Right lobe of liver (tissue), 6 donors: Measurements from ENCODE around the gene HOXB1. TPM values are rescaled to one million over a fixed set of nuclear protein-coding genes. Genes with fewer than 3 reads are reported as not detected.
A peak's percentile ranks its signal among the peaks of the same experiment; 100 is the strongest.

ENCODE experiments used
- ATAC-seq, 4 donors: fragments of 200-7000 bp; cut with Tn5 transposase; one replicate each; pipeline ENCODE4 v1.9.1; 2020; ENCODE audit warnings: mild to moderate bottlenecking in 4 of 4, moderate library complexity in 4 of 4
- DNase-seq, 3 donors: peaks; one replicate each; pipeline ENCODE4 v3.0.0-alpha.2; 2020
- H3K27ac ChIP-seq, 3 donors: fragments of 200-600 bp; one replicate each; pipeline ENCODE4 v1.8.0; 2022
- H3K27me3 ChIP-seq, 2 donors: fragments of 200-600 bp; one replicate each; pipeline ENCODE4 v1.8.0; 2022
- H3K36me3 ChIP-seq, 4 donors: fragments of 200-600 bp; sonication (generic) in 1 of 4; one replicate each; pipeline versions ENCODE4 v1.5.1 to v1.8.0; 2017 to 2022; ENCODE audit warnings: control low read depth in 1 of 4
- H3K4me1 ChIP-seq, 4 donors: fragments of 200-600 bp; sonication (generic) in 1 of 4; one replicate each; pipeline versions ENCODE4 v1.5.1 to v1.8.0; 2017 to 2022; ENCODE audit warnings: control low read depth in 1 of 4
- H3K4me3 ChIP-seq, 3 donors: fragments of 200-600 bp; one replicate each; pipeline ENCODE4 v1.8.0; 2022
- H3K9me3 ChIP-seq, 4 donors: fragments of 200-600 bp; sonication (generic) in 1 of 4; one replicate each; pipeline versions ENCODE4 v1.5.1 to v1.8.0; 2017 to 2022; ENCODE audit warnings: control low read depth in 1 of 4
- CTCF ChIP-seq, 4 donors: fragments of 200-600 bp in 3 of 4; fragments of 450-650 bp in 1 of 4; IDR thresholded peaks; one replicate each; pipeline versions ENCODE4 v1.5.1 to v1.8.0; 2016 to 2022; ENCODE audit warnings: antibody characterized with exemption in 4 of 4, mild to moderate bottlenecking in 2 of 4
- POLR2A ChIP-seq: fragments of 450-650 bp; IDR thresholded peaks from one replicate; pipeline ENCODE4 v1.6.1; 2017; ENCODE audit warnings: antibody characterized with exemption, mild to moderate bottlenecking
- WGBS: methylation state at CpG from one replicate; pipeline ENCODE4 v1.1.6; 2018; ENCODE audit warnings: low coverage, low lambda C conversion rate; ENCODE audit not compliant: insufficient coverage; ENCODE audit errors: missing lambda C conversion rate; 5-methylcytosine and 5-hydroxymethylcytosine counted together
- intact Hi-C, 2 donors: fragments of 100-400 bp; cut with DNase I; formaldehyde crosslinking; loops; one replicate each; pipeline versions ENCODE4 v1.11.2 to v1.14.1; 2022
- total RNA-seq, 6 experiments: library from RNA; depleted of rRNA in 2 of 6; stranded (reverse); fragments of >200 nt in 2 of 6; fragmentation: NEBNext Ultra II Directional in 3 of 6; extraction: Animal tissue kit (Norgen Biotek cat#: 25700) in 3 of 6; gene quantifications; one replicate each; pipeline versions ENCODE4 v1.1.0 to v1.2.4, GENCODE V29; 2016 to 2023
- donor health status: DM: no; HTN: yes; CAD: no.
- donor health status: DM: no; HTN: no; CAD: no.
- donor health status: DM: no; HTN: no; CAD: no.
- donor health status: DM: no; HTN: yes; CAD: no.
- donor health status: DM: no; HTN: yes; CAD: no.

Gene HOXB1
- total RNA-seq, 6 experiments from 2014 or later, result not detected

- Histone ChIP-seq H3K4me1 (no peaks in the 10 kb centered on the region), H3K4me3 (no peak overlapping the region), H3K36me3 (no peaks in the 10 kb centered on the region), H3K27me3 (no peaks in the 10 kb centered on the region), H3K9me3 (no peaks in the 10 kb centered on the region), H3K27ac (no peak overlapping the region)
- WGBS, result 46% methylated on average over 12 of the region's 12 CpGs
- intact Hi-C loops, result no loop called here
- ATAC-seq (peak; percentile 25 to 40 (median 36)), DNase-seq (peak in 2 of 3 donors; percentile 22 to 51)
- peak in 1 of 4 donors; percentile 5 for TF ChIP-seq CTCF (IDR thresholded peaks at IDR 0.05)
- no peak for TF ChIP-seq POLR2A
Observed at GRCh38 chr17:48500435-48501426, 30.1 kb downstream of the HOXB1 start.

GRCh38 chr17:48499735-48500434 lies 30.9 kb downstream of the HOXB1 start:
- Histone ChIP-seq H3K4me3 (no peak overlapping the region), H3K27ac (no peak overlapping the region), H3K9me3 (no peaks in the 10 kb centered on the region), H3K4me1 (no peaks in the 10 kb centered on the region), H3K27me3 (no peaks in the 10 kb centered on the region), H3K36me3 (no peaks in the 10 kb centered on the region)
- no peak for ATAC-seq
- no peak for DNase-seq
- WGBS, result 86% methylated on average over 2 of the region's 5 CpGs
- no peak for TF ChIP-seq CTCF (IDR thresholded peaks at IDR 0.05)
- TF ChIP-seq POLR2A, result no peak
- intact Hi-C loops, result no loop called here

GRCh38 chr17:48499248-48499647 lies 31.6 kb downstream of the HOXB1 start:
- TF ChIP-seq POLR2A (no peak), CTCF (IDR thresholded peaks at IDR 0.05) (no peak)
- Histone ChIP-seq H3K4me3 (no peak overlapping the region), H3K4me1 (no peaks in the 10 kb centered on the region), H3K27me3 (no peaks in the 10 kb centered on the region), H3K27ac (no peak overlapping the region), H3K9me3 (no peaks in the 10 kb centered on the region), H3K36me3 (no peaks in the 10 kb centered on the region)
- ATAC-seq (no peak), DNase-seq (no peak)
- WGBS, result 88% methylated on average over 3 of the region's 3 CpGs
- intact Hi-C loops, result no loop called here

GRCh38 chr17:48498164-48498850 lies 32.5 kb downstream of the HOXB1 start:
- TF ChIP-seq CTCF (IDR thresholded peaks at IDR 0.05), result no peak
- TF ChIP-seq POLR2A, result no peak
- ATAC-seq (no peak), DNase-seq (no peak)
- Histone ChIP-seq H3K36me3 (no peaks in the 10 kb centered on the region), H3K27ac (no peak overlapping the region), H3K4me1 (no peaks in the 10 kb centered on the region), H3K4me3 (no peak overlapping the region), H3K9me3 (no peaks in the 10 kb centered on the region), H3K27me3 (peaks cover 0 to 3% of the 10 kb centered on the region in 2 donors)
- intact Hi-C loops, result no loop called here
- WGBS, result 53% methylated on average over 5 of the region's 6 CpGs
